HUES64 (cell line): ENCODE results near the gene CCDC12.

ENCODE experiments used
- H3K27ac ChIP-seq: 2 replicates; pipeline ENCODE4 v1.7.0; 2013; ENCODE audit warnings: low read depth, low read length, inconsistent platforms
- H3K27me3 ChIP-seq: 2 replicates; pipeline ENCODE4 v1.6.1; 2013; ENCODE audit warnings: mild to moderate bottlenecking, low read length; ENCODE audit not compliant: insufficient read depth
- H3K36me3 ChIP-seq: 2 replicates; pipeline ENCODE4 v1.6.1; 2013; ENCODE audit warnings: mild to moderate bottlenecking, low read length; ENCODE audit not compliant: insufficient read depth
- H3K4me1 ChIP-seq: 2 replicates; pipeline ENCODE4 v1.6.1; 2013; ENCODE audit warnings: mild to moderate bottlenecking, low read length, moderate library complexity; ENCODE audit not compliant: insufficient read depth
- H3K4me3 ChIP-seq: 2 replicates; pipeline ENCODE4 v1.5.1; 2013; ENCODE audit warnings: mild to moderate bottlenecking, low read length, moderate library complexity
- H3K9ac ChIP-seq: 2 replicates; pipeline ENCODE4 v1.6.1; 2013; ENCODE audit warnings: mild to moderate bottlenecking, low read depth, low read length
- H3K9me3 ChIP-seq: 2 replicates; pipeline ENCODE4 v1.6.1; 2013; ENCODE audit warnings: low read depth, low read length; ENCODE audit not compliant: insufficient read depth
- WGBS: fragments of 150-250, 120-280 bp; methylation state at CpG from one replicate; pipeline ENCODE4 v1.1.7; 2013; ENCODE audit warnings: missing lambda C conversion rate; 5-methylcytosine and 5-hydroxymethylcytosine counted together

The CCDC12 gene

DNA sequence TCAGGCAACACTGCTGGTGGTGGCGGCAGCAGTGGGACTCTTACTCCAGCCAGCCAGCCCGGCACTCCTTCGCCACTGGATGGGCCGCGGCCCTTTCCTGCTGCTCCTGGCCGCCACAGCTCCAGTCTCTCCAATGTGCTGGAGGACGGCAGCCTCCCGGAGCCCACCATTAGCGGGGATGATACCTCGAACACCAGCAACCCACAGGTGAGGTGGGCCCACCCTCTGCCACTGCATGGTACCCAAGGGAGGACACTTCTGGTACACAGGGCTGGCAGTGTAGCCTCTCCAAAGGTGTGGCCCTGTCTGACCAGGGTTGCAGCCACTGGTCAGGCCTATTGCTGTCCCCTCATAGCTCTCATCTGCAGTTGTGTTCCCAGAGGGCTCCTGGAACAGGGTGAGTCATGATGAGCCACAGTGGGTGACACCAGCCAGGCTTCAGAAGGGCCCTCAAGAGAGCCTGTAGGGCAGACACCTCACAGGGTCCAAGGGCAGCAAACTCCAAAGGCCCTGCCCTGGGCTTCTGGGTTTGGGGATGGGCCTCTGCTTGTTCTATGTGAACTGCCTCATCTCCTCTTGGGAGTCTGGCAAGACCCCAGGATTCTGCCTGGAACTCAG lies 23.8 kb upstream of the CCDC12 start:
- no peaks in the 10 kb centered on the region for H3K27me3 ChIP-seq
- H3K4me3 ChIP-seq = no peak overlapping the region
- WGBS = 94% methylated on average over 10 of the region's 10 CpGs
- H3K4me1 ChIP-seq = no peaks in the 10 kb centered on the region
- no peak overlapping the region for H3K9ac ChIP-seq
- peaks cover 51% of the 10 kb centered on the region for H3K36me3 ChIP-seq
- H3K27ac ChIP-seq = no peak overlapping the region
- no peaks in the 10 kb centered on the region for H3K9me3 ChIP-seq

DNA sequence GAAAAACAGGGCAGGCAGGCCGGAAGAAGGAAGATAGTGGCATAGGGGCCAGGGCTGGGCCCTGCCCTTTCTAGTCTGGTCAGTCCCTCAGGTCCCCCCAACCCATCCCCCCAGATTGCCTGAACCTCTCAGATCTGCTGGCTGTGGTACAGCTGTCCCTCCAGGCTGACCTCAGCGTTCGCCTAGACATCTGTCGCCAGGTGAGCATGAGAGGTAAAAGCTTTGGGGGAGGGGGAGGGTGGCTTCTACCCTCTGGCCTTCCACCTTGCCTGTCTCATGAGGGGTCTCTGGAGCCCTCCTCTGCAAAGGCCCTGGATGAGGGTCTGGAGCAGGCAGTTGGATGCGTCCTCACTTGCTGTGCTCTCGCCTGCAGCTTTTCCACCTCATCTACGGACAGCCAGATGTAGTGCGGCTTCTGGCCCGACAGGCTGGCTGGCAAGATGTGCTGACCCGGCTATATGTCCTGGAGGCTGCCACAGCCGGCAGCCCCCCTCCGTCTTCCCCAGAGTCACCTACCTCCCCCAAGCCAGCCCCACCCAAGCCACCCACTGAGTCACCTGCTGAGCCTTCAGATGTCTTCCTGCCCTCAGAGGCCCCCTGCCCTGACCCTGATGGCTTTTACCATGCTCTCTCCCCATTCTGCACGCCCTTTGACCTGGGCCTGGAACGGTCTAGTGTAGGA lies 23.1 kb upstream of the CCDC12 start:
- no peaks in the 10 kb centered on the region for H3K9me3 ChIP-seq
- no peak overlapping the region for H3K27ac ChIP-seq
- peaks cover 44% of the 10 kb centered on the region for H3K36me3 ChIP-seq
- no peaks in the 10 kb centered on the region for H3K27me3 ChIP-seq
- H3K9ac ChIP-seq = no peak overlapping the region
- WGBS = 95% methylated on average over 14 of the region's 14 CpGs
- no peaks in the 10 kb centered on the region for H3K4me1 ChIP-seq
- H3K4me3 ChIP-seq = no peak overlapping the region

GRCh38 chr3:46998852-46999515 lies 22.4 kb upstream of the CCDC12 start:
- Histone ChIP-seq H3K4me3 (no peak overlapping the region), H3K36me3 (peaks cover 38% of the 10 kb centered on the region)
- WGBS = 87% methylated on average over 22 of the region's 22 CpGs

DNA sequence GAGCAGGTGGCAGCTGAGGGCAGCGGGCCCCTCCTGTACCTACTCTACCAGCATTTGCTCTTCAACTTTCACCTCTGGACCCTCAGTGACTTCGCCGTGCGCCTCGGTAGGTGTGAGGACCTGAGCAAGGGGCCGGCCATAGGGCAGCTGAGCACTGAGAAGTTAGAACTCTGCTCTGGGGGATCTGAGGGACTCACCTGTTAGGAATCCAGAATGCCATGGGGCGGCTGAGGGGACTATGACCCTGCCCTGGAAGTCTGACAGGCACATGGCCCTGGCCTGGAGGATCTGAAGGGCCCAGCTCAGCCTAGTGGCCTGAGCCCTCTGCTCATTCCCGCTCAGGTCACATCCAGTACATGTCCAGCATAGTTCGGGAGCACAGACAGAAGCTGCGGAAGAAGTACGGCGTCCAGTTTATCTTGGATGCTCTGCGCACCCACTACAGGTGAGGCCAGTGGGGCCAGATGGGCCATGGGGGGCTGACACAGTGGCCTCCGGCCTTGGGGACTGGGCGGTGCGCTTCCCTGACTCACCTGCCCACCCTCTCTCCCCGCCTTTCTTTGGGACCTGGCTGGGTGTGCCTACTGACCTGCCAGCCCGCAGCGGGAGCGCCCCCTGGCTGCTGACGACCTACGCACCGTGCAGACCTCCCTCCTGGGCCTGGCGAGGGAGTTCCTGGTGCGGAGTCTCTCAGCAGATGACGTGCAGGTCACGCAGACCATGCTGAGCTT lies 21.7 kb upstream of the CCDC12 start:
- Histone ChIP-seq H3K4me3 (no peak overlapping the region), H3K4me1 (no peaks in the 10 kb centered on the region), H3K36me3 (peaks cover 36% of the 10 kb centered on the region), H3K9me3 (no peaks in the 10 kb centered on the region), H3K27ac (no peak overlapping the region), H3K27me3 (no peaks in the 10 kb centered on the region), H3K9ac (no peak overlapping the region)
- WGBS = 58% methylated on average over 27 of the region's 27 CpGs

More at GRCh38 chr3:46998852-46999515, 22.4 kb upstream of the CCDC12 start:
- H3K27ac ChIP-seq = no peak overlapping the region
- H3K4me1 ChIP-seq = no peaks in the 10 kb centered on the region
- H3K9me3 ChIP-seq = no peaks in the 10 kb centered on the region
- H3K27me3 ChIP-seq = no peaks in the 10 kb centered on the region
- no peak overlapping the region for H3K9ac ChIP-seq

GRCh38 chr3:46997453-46998091 lies 21.0 kb upstream of the CCDC12 start:
- H3K9me3 ChIP-seq = no peaks in the 10 kb centered on the region
- no peak overlapping the region for H3K9ac ChIP-seq
- 94% methylated on average over 13 of the region's 13 CpGs for WGBS
- no peaks in the 10 kb centered on the region for H3K27me3 ChIP-seq
- H3K27ac ChIP-seq = no peak overlapping the region
- no peaks in the 10 kb centered on the region for H3K4me1 ChIP-seq
- peaks cover 30% of the 10 kb centered on the region for H3K36me3 ChIP-seq
- no peak overlapping the region for H3K4me3 ChIP-seq

DNA sequence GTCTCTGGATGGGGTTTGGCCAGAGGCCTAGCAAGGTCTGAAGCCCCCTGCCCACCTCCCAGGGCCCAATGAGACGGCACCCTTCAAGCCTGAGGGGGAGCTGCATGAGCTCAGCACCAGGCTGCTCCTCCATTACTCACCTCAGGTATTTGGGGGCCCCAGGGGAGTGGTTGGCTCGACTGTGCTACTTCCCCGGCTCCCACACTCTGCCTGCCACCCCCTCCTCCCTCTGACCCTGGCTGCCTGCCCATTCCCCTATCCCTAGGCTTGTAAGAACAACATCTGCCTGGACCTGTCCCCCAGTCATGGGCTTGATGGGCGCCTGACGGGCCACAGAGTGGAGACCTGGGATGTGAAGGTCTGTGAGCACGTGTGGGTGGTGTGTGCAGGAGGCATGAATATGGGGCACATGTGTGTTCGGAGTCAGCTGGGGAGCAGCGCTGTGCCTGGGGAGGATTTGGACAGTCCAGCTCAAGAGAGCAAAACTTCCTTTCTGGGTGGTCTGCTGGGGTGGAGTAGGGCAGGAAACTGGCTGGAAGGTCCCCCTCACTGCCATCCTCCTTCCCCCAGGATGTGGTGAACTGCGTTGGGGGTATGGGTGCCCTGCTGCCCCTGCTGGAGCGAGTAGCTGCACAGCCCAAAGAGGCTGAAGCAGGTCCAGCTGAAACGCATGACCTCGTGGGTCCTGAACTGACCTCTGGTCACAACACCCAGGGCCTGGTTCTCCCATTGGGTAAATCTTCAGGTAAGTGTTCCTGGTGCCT lies 20.3 kb upstream of the CCDC12 start:
- peaks cover 28% of the 10 kb centered on the region for H3K36me3 ChIP-seq
- no peaks in the 10 kb centered on the region for H3K4me1 ChIP-seq
- no peak overlapping the region for H3K27ac ChIP-seq
- no peaks in the 10 kb centered on the region for H3K9me3 ChIP-seq
- H3K27me3 ChIP-seq = no peaks in the 10 kb centered on the region
- no peak overlapping the region for H3K4me3 ChIP-seq
- WGBS = 91% methylated on average over 12 of the region's 12 CpGs
- no peak overlapping the region for H3K9ac ChIP-seq

DNA sequence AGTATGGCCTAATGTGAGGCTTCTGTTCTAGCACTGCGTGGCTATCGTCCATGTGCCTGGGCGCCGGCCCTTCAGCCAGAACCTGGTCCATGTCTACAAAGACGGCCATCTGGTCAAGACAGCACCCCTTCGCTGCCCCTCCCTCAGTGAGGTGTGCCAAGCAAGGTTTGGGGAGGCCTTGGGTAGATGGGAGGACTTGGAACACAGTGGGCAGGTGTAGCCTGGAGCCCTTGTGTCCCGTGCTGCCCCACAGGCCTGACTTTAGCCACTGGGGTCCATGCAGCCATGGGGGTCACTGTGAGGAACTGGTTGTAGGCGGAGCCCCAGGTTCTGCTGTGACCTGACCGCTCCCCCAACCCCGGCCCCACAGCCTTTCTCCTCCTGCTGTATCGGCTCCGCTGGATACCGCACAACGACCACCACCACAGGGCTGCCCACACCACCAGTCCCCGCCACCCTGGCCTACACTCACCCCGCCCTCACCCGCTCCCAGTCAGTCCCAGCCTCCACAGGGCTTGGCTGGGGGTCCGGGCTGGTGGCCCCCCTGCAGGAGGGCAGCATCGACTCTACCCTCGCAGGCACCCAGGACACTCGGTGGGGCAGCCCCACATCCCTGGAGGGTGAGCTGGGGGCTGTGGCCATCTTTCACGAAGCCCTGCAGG lies 19.5 kb upstream of the CCDC12 start:
- Histone ChIP-seq H3K4me3 (no peak overlapping the region), H3K27ac (no peak overlapping the region), H3K9ac (no peak overlapping the region), H3K4me1 (no peaks in the 10 kb centered on the region), H3K9me3 (no peaks in the 10 kb centered on the region), H3K27me3 (no peaks in the 10 kb centered on the region), H3K36me3 (peaks cover 20% of the 10 kb centered on the region)
- 96% methylated on average over 22 of the region's 22 CpGs for WGBS

DNA sequence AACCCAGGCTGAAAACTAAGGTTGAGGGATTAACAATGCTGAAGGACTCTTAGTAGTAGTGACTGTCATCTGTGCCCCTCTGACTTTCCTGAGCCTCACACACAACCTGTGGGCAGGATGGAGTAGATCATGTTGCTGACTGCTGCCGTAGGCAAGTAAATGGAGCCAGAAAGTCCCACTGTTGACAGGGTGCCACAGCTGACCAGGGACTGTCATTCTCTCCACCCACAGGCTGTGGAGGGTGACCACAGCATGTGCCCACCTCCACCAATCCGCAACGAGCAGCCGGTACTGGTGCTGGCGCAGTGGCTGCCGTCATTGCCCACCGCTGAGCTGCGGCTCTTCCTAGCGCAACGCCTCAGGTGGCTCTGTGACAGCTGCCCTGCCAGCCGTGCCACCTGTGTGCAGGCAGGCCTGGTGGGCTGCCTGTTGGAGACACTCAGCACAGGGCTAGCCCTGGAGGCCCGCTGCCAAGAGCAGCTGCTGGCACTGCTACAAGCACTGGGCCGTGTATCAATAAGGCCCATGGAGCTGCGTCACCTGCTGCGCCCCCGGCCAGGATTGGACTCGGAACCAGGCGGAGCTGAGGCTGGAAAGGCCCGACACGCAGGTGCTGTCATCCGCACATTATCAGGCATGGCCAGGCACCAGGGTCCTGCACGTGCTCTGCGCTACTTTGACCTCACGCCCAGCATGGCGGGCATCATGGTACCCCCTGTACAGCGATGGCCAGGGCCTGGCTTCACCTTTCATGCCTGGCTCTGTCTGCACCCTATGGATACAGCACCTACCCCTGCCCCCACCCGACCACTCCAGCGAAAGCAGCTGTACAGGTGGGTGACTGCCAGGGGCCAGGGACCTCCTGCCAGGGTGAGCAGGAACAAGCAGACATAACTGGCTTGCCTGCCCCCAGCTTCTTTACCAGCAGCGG lies 18.5 kb upstream of the CCDC12 start:
- 93% methylated on average over 29 of the region's 29 CpGs for WGBS
- H3K27ac ChIP-seq = no peak overlapping the region

GRCh38 chr3:46993986-46994385 lies 17.4 kb upstream of the CCDC12 start:
- Histone ChIP-seq H3K27me3 (no peaks in the 10 kb centered on the region), H3K9ac (no peak overlapping the region), H3K4me3 (no peak overlapping the region), H3K4me1 (no peaks in the 10 kb centered on the region), H3K9me3 (no peaks in the 10 kb centered on the region), H3K36me3 (peaks cover under 1% of the 10 kb centered on the region; the same call in 1 of the 2 replicates), H3K27ac (no peak overlapping the region)
- WGBS = 92% methylated on average over 7 of the region's 7 CpGs

More for the DNA sequence above, 18.5 kb upstream of the CCDC12 start:
- no peaks in the 10 kb centered on the region for H3K4me1 ChIP-seq
- no peak overlapping the region for H3K4me3 ChIP-seq
- H3K27me3 ChIP-seq = no peaks in the 10 kb centered on the region
- no peaks in the 10 kb centered on the region for H3K9me3 ChIP-seq
- no peak overlapping the region for H3K9ac ChIP-seq
- H3K36me3 ChIP-seq = peaks cover 11% of the 10 kb centered on the region
